Natural killer cell (primary cell): ENCODE data around the gene MYO5A. TPM values are rescaled to one million over a fixed set of nuclear protein-coding genes. Genes with fewer than 3 reads are reported as not detected.
A peak's percentile ranks its signal among the peaks of the same experiment; 100 is the strongest.
"Not testable (repeated sequence)": the region's sequence is repeated elsewhere in the genome, so short reads cannot be mapped to it uniquely, and the experiment has no call there.

Experiments
- ATAC-seq, 3 donors: fragments of 150-1000 bp in 2 of 3; fragments of 200-7000 bp in 1 of 3; cut with Tn5 transposase; 1 replicate in 1 of 3; 2 replicates in 2 of 3; pipeline ENCODE4 v1.10.0; 2021; ENCODE audit warnings: mild to moderate bottlenecking in 2 of 3, moderate library complexity in 2 of 3
- DNase-seq, 2 donors: peaks; one replicate each; pipeline versions ENCODE4 v3.0.0 to v3.0.0-alpha.2; 2013 to 2021; ENCODE audit warnings: mixed read lengths in 1 of 2
- H3K27ac ChIP-seq: one replicate; pipeline ENCODE4 v1.5.1; 2013; ENCODE audit warnings: mild to moderate bottlenecking, low read length
- H3K27me3 ChIP-seq: one replicate; pipeline ENCODE4 v1.6.1; 2013; ENCODE audit warnings: low read length; ENCODE audit not compliant: control insufficient read depth, insufficient read depth
- H3K36me3 ChIP-seq: one replicate; pipeline ENCODE4 v1.6.1; 2013; ENCODE audit warnings: low read length; ENCODE audit not compliant: control insufficient read depth, insufficient read depth
- H3K4me1 ChIP-seq: one replicate; pipeline ENCODE4 v1.6.1; 2013; ENCODE audit warnings: low read length; ENCODE audit not compliant: control insufficient read depth, insufficient read depth
- H3K4me3 ChIP-seq: one replicate; pipeline ENCODE4 v1.5.1; 2013; ENCODE audit warnings: low read length
- H3K9me3 ChIP-seq: one replicate; pipeline ENCODE4 v1.6.1; 2013; ENCODE audit warnings: low read length; ENCODE audit not compliant: control insufficient read depth, insufficient read depth
- H3K27ac Mint-ChIP-seq, 2 donors: one replicate each; pipeline ENCODE4 v1.8.0; 2022; ENCODE audit warnings: mild to moderate bottlenecking in 2 of 2, mixed read lengths in 2 of 2, moderate library complexity in 1 of 2
- H3K27me3 Mint-ChIP-seq, 2 donors: one replicate each; pipeline ENCODE4 v1.8.0; 2022; ENCODE audit warnings: low read depth in 2 of 2, mixed read lengths in 2 of 2
- H3K36me3 Mint-ChIP-seq: one replicate; pipeline ENCODE4 v1.8.0; 2022; ENCODE audit warnings: mixed read lengths
- H3K4me1 Mint-ChIP-seq, 2 donors: one replicate each; pipeline ENCODE4 v1.8.0; 2022; ENCODE audit warnings: mixed read lengths in 2 of 2
- H3K4me3 Mint-ChIP-seq: one replicate; pipeline ENCODE4 v1.8.0; 2022; ENCODE audit warnings: mild to moderate bottlenecking, moderate library complexity, mixed read lengths
- H3K9me3 Mint-ChIP-seq, 2 donors: one replicate each; pipeline ENCODE4 v1.8.0; 2022; ENCODE audit warnings: mixed read lengths in 2 of 2
- WGBS: methylation state at CpG from one replicate; pipeline ENCODE4 v1.1.7; 2013; ENCODE audit warnings: missing lambda C conversion rate; ENCODE audit not compliant: insufficient coverage; 5-methylcytosine and 5-hydroxymethylcytosine counted together
- intact Hi-C: fragments of 100-400 bp; cut with micrococcal nuclease; formaldehyde crosslinking; loops from one replicate; pipeline ENCODE4 v1.14.2; 2022
- total RNA-seq, 4 donors: library from RNA; stranded (reverse); fragments of 120-200 nt in 1 of 4; gene quantifications; one replicate each; pipeline versions ENCODE4 v1.2.3 to v1.2.4, GENCODE V29; 2013 to 2022
- TF ChIP-seq, protein P1 (sequence below): fragments of 200-600 bp; IDR thresholded peaks from one replicate; pipeline ENCODE4 v1.8.0; 2022; ENCODE audit warnings: antibody characterized with exemption

The MYO5A gene
- total RNA-seq, 3 donors from 2014 or later (not counting 1 experiment from before 2014, with no cell fraction given): 42.8 to 51.5 (median 44.4) TPM

DNA sequence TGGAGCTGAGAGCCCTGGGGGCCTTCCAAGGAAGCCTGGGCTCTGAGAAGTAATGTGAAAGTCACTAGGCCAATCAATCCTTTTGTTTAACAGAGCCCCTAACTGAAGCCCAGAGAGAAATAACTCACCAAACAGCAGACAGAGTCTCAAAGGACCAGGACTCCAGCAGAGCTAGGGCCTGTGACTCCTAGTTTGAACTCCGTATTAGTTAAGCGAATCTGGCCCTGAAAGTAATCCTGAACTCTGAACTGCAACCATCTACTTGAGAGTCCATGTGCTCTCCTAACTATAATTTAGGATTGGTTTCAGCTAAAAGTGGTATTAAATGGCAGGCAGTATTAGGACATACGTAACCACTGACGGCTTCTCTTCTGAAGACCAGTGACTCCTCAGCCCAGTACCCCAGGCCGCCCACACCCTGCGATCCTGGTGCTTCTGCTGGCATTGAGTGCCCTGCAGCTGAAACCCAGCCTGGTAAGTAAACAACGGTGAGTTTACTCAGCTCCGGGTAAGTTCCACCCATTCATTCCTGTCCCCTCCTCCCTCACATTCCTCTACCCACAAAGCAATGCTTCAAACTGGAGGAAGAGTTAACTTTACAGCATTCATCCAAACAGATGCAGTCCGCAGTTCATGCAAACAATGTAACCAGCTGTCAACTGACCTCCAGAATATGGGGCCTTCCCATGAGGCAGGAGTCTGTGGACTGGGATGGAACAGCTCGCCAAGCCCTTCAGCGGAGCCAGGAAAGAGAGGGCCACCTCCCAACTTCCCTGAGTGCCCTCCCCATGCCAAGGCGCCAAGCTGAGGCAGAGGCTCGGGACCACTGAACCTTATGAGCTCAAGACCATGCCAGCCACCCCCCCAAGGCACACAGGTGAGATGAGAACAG lies 240.4 kb downstream of the MYO5A start:
- no peaks in the 10 kb centered on the region for H3K9me3 ChIP-seq
- no peaks in the 10 kb centered on the region for H3K36me3 Mint-ChIP-seq
- TF ChIP-seq, protein P1, sequence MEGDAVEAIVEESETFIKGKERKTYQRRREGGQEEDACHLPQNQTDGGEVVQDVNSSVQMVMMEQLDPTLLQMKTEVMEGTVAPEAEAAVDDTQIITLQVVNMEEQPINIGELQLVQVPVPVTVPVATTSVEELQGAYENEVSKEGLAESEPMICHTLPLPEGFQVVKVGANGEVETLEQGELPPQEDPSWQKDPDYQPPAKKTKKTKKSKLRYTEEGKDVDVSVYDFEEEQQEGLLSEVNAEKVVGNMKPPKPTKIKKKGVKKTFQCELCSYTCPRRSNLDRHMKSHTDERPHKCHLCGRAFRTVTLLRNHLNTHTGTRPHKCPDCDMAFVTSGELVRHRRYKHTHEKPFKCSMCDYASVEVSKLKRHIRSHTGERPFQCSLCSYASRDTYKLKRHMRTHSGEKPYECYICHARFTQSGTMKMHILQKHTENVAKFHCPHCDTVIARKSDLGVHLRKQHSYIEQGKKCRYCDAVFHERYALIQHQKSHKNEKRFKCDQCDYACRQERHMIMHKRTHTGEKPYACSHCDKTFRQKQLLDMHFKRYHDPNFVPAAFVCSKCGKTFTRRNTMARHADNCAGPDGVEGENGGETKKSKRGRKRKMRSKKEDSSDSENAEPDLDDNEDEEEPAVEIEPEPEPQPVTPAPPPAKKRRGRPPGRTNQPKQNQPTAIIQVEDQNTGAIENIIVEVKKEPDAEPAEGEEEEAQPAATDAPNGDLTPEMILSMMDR: no peak
- peaks cover 7% of the 10 kb centered on the region for H3K4me1 ChIP-seq
- peaks cover 10 to 14% of the 10 kb centered on the region in 2 donors for H3K27me3 Mint-ChIP-seq
- intact Hi-C loops: no loop called here
- peaks cover 0 to 5% of the 10 kb centered on the region in 2 donors for H3K4me1 Mint-ChIP-seq
- DNase-seq (no peak), ATAC-seq (peak in 1 of 3 donors; percentile 7)
- no peak overlapping the region for H3K27ac ChIP-seq
- no peaks in the 10 kb centered on the region for H3K27me3 ChIP-seq
- H3K4me3 Mint-ChIP-seq: no peak overlapping the region
- H3K4me3 ChIP-seq: no peak overlapping the region
- H3K27ac Mint-ChIP-seq: no peak overlapping the region
- H3K9me3 Mint-ChIP-seq: no peaks in the 10 kb centered on the region
- H3K36me3 ChIP-seq: no peaks in the 10 kb centered on the region
- WGBS: 89% methylated on average over 12 of the region's 13 CpGs

GRCh38 chr15:52287114-52287513 lies 241.6 kb downstream of the MYO5A start:
- Histone ChIP-seq H3K4me1 (peaks cover 4% of the 10 kb centered on the region), H3K9me3 (no peaks in the 10 kb centered on the region), H3K27me3 (no peaks in the 10 kb centered on the region), H3K36me3 (no peaks in the 10 kb centered on the region), H3K4me3 (no peak overlapping the region), H3K27ac (no peak overlapping the region)
- Mint-ChIP-seq H3K27me3 (peaks cover 2% of the 10 kb centered on the region in 2 donors), H3K36me3 (no peaks in the 10 kb centered on the region), H3K27ac (no peak overlapping the region), H3K9me3 (no peaks in the 10 kb centered on the region), H3K4me1 (peaks cover 0 to 5% of the 10 kb centered on the region in 2 donors), H3K4me3 (no peak overlapping the region)
- TF ChIP-seq, protein P1: no peak
- WGBS: 92% methylated on average over 6 of the region's 7 CpGs
- intact Hi-C loops: no loop called here
- DNase-seq: no peak
- no peak for ATAC-seq

GRCh38 chr15:52285941-52286340 lies 242.7 kb downstream of the MYO5A start:
- H3K4me1 Mint-ChIP-seq, ATAC-seq, H3K4me3 Mint-ChIP-seq, H3K36me3 Mint-ChIP-seq, H3K4me1 ChIP-seq, intact Hi-C loops, H3K27me3 Mint-ChIP-seq, H3K9me3 ChIP-seq, H3K27ac Mint-ChIP-seq, DNase-seq, H3K27me3 ChIP-seq, H3K27ac ChIP-seq, H3K4me3 ChIP-seq, H3K9me3 Mint-ChIP-seq, H3K36me3 ChIP-seq: not testable (repeated sequence)
- 96% methylated on average over 14 of the region's 34 CpGs for WGBS

DNA sequence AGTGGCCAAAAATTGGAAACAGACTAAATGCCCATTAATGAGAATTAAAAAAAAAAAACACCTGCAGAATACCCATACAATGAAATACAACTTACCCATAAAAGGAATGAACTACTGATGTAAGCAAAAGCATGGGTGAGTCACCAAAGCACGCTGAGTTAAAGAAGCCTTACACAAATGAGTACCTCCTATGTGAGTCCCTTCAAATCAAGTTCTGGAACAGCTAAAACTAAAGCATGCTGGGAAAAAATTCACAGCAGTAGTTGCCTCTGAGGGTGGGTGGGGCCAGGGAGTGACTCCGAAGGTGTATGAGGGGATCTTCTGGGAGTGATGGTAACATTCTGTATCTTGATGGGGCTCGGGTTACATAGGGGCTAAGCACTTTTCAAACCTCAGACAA lies 244.5 kb downstream of the MYO5A start:
- Mint-ChIP-seq H3K27me3 (no peaks in the 10 kb centered on the region), H3K4me1 (no peaks in the 10 kb centered on the region), H3K9me3 (no peaks in the 10 kb centered on the region), H3K27ac (no peak overlapping the region), H3K4me3 (no peak overlapping the region), H3K36me3 (no peaks in the 10 kb centered on the region)
- Histone ChIP-seq H3K27me3 (no peaks in the 10 kb centered on the region), H3K4me3 (no peak overlapping the region), H3K9me3 (no peaks in the 10 kb centered on the region), H3K4me1 (no peaks in the 10 kb centered on the region), H3K36me3 (no peaks in the 10 kb centered on the region), H3K27ac (no peak overlapping the region)
- intact Hi-C loops: no loop called here
- TF ChIP-seq, protein P1: no peak
- WGBS: 77% methylated on average over 3 of the region's 3 CpGs
- DNase-seq (no peak), ATAC-seq (no peak)
